ELR (cell line): ENCODE data around the gene PLK1.

Experiments
- DNase-seq: peaks from one replicate; pipeline ENCODE4 v3.0.0-alpha.2; 2015; ENCODE audit warnings: low read depth

PLK1 gene

DNA sequence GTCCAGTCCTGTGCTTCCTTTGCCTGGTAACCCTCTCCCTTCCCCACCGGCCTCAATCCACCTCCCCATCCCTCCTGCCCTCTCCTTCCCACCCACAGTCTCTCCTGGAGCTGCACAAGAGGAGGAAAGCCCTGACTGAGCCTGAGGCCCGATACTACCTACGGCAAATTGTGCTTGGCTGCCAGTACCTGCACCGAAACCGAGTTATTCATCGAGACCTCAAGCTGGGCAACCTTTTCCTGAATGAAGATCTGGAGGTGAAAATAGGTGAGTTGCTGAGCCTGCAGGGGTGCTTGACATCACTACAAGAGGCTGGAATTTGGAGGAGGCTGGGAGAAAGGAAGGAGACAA, 1.3 kb downstream of the PLK1 start:
- no peak for DNase-seq

GRCh38 chr16:23682181-23682580, 3.5 kb downstream of the PLK1 start:
- no peak for DNase-seq

- DNase-seq, result no peak
Measured at GRCh38 chr16:23683487-23683886, 4.8 kb downstream of the PLK1 start.

GRCh38 chr16:23687034-23687808, 8.5 kb downstream of the PLK1 start:
- DNase-seq, result no peak

- no peak for DNase-seq
Measured at GRCh38 chr16:23689442-23690187, 10.9 kb downstream of the PLK1 start.

GRCh38 chr16:23690771-23691482, 12.2 kb downstream of the PLK1 start:
- DNase-seq, result no peak

GRCh38 chr16:23691483-23692189, 12.9 kb downstream of the PLK1 start:
- peak; percentile 25 for DNase-seq

DNA sequence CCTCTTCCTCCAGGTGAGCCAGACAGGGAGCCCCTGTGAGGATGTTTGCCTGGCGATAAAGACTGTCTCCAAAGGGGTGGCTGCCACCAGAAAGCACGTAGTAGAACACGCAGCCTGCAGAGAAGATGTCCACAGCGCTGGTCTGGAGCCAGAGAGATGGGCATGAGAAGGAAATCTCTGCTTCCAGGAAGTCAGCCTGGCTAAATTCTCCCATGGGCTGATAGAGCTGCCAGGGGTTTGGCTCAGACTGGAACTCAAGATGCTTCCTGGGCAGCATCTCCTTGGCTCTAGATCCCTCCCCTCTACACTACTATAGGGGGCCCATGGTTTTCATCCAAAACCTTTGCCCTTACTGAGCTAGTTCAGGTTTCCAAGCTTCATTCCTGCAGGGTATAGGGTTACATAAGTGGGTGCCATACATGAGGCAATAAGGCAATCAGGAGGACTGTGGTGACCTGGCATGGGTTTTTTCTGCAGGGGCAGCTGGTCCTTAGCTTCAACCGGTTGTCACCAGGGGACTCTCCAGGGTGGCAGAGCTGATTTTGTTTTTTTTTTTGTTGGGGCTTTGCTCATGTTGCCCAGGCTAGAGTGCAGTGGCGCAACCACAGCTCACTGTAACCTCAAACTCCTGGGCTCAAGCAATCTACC, 13.6 kb downstream of the PLK1 start:
- DNase-seq, result no peak

DNA sequence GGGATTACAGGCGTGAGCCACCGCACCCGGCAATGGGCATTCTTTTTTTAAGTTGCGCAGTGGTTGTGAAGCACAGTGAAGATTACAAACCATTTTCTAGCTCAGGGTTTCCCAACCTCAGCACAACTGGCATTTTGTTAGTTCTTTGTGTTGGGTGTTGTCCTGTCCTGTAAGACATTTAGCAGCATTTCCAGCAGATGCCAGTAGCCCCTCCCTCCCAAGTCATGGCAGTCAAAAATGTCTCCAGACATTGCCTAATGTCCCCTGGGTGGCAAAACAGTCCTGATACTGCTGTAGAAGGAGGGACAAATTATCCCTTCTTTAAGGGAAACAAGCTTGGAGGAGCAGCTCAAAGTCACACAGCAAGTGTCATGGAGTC, 15.6 kb downstream of the PLK1 start:
- no peak for DNase-seq

GRCh38 chr16:23694644-23695373, 16.1 kb downstream of the PLK1 start:
- DNase-seq, result no peak

GRCh38 chr16:23695756-23696155, 17.1 kb downstream of the PLK1 start:
- no peak for DNase-seq

GRCh38 chr16:23699100-23699499, 20.4 kb downstream of the PLK1 start:
- DNase-seq, result no peak

GRCh38 chr16:23700093-23700492, 21.4 kb downstream of the PLK1 start:
- no peak for DNase-seq

- DNase-seq, result no peak
Measured at GRCh38 chr16:23700509-23700908, 21.8 kb downstream of the PLK1 start.

- no peak for DNase-seq
Measured at GRCh38 chr16:23701045-23701444, 22.4 kb downstream of the PLK1 start.

- no peak for DNase-seq
Measured at GRCh38 chr16:23702951-23703350, 24.3 kb downstream of the PLK1 start.

- no peak for DNase-seq
Measured at GRCh38 chr16:23704772-23705516, 26.3 kb downstream of the PLK1 start.

DNA sequence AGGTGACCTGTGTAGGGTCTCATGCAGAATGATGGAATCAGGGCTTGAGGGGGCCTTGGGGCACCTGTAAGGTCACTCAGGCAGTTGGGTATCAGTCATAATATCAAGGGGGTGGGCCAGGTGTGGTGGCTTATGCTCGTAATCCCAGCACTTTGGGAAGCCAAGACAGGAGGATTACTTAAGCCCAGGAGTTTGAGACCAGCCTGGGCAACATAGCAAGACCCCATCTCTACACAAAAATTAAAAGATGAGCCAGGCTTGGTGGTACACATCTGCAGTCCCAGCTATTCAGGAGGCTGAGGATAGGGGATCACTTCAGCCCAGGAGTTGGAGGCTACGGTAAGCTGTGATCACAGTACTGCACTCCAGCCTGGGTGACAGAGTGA, 26.8 kb downstream of the PLK1 start:
- no peak for DNase-seq

GRCh38 chr16:23706439-23706838, 27.8 kb downstream of the PLK1 start:
- DNase-seq, result no peak

DNA sequence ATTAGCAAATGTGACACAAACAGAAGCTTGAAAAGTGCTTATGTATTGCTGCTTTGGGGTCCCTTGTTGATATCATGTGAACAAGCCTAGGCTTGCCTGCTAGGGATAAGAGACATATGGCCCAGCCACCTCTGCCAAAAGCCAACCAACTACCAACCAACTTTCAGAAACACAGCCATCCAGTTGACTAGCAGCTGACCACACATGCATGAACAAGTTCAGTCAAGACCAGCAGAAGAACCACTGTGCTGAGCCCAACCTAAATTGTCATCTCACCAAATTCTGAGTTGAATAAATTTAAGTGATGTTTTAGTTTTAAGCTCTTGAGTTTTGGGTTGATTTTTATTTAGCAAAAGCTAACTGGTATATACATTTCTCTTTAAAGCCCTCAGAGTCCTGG, 30.8 kb downstream of the PLK1 start:
- no peak for DNase-seq

- DNase-seq, result no peak
Measured at GRCh38 chr16:23710008-23710407, 31.3 kb downstream of the PLK1 start.
